GM12892 (cell line): ENCODE results near the gene CTSW.

Source experiments
- POLR2A ChIP-seq: IDR thresholded peaks from 2 replicates; pipeline ENCODE4 v1.6.1; 2011; ENCODE audit warnings: low read depth, low read length, control low read depth
- POLR2AphosphoS5 ChIP-seq: IDR thresholded peaks from 2 replicates; pipeline ENCODE4 v1.6.1; 2011; ENCODE audit warnings: low read depth, low read length, control low read depth

GRCh38 chr11:65872586-65873317 is 6.9 kb upstream of the CTSW start, which contains the start of gene EFEMP2:
- TF ChIP-seq POLR2A: no peak
- no peak for TF ChIP-seq POLR2AphosphoS5
